Lower lobe of right lung (tissue), 2 donors: ENCODE results near the gene ZFR. TPM values are rescaled to one million over a fixed set of nuclear protein-coding genes. Genes with fewer than 3 reads are reported as not detected.
A peak's percentile ranks its signal among the peaks of the same experiment; 100 is the strongest.

ENCODE experiments used
- ATAC-seq, 2 donors: fragments of 200-7000 bp; cut with Tn5 transposase; one replicate each; pipeline ENCODE4 v1.9.1; 2020 to 2022; ENCODE audit warnings: mild to moderate bottlenecking in 2 of 2, moderate library complexity in 2 of 2
- DNase-seq: peaks from one replicate; pipeline ENCODE4 v3.0.0-alpha.2; 2020
- H3K27ac ChIP-seq: fragments of 200-600 bp; one replicate; pipeline ENCODE4 v1.8.0; 2022
- H3K27me3 ChIP-seq: fragments of 200-600 bp; one replicate; pipeline ENCODE4 v1.8.0; 2022; ENCODE audit warnings: low read depth
- H3K36me3 ChIP-seq: fragments of 200-600 bp; one replicate; pipeline ENCODE4 v1.8.0; 2022; ENCODE audit warnings: mild to moderate bottlenecking
- H3K4me1 ChIP-seq: fragments of 200-600 bp; one replicate; pipeline ENCODE4 v1.8.0; 2022
- H3K4me3 ChIP-seq: fragments of 200-600 bp; one replicate; pipeline ENCODE4 v1.8.0; 2022; ENCODE audit warnings: mild to moderate bottlenecking
- H3K9me3 ChIP-seq: fragments of 200-600 bp; one replicate; pipeline ENCODE4 v1.8.0; 2022
- CTCF ChIP-seq: fragments of 200-600 bp; IDR thresholded peaks from one replicate; pipeline ENCODE4 v1.8.0; 2022; ENCODE audit warnings: antibody characterized with exemption, mild to moderate bottlenecking
- intact Hi-C: fragments of 100-400 bp; cut with DNase I; formaldehyde crosslinking; loops from one replicate; pipeline ENCODE4 v1.11.0; 2022
- total RNA-seq: library from RNA; stranded (reverse); fragmentation: NEBNext Ultra II Directional; extraction: Animal tissue kit (Norgen Biotek cat#: 25700); gene quantifications from one replicate; pipeline ENCODE4 v1.2.1, GENCODE V29; 2021
- donor health status: DM: no; HTN: yes; CAD: no; lungs with severe emphysema.

ZFR gene
- total RNA-seq, 1 donor from 2014 or later: 53.8 TPM

- ATAC-seq (peak; percentile 85 to 87), DNase-seq (peak; percentile 62)
- no peaks in the 10 kb centered on the region for H3K36me3 ChIP-seq
- no peaks in the 10 kb centered on the region for H3K9me3 ChIP-seq
- no peaks in the 10 kb centered on the region for H3K27me3 ChIP-seq
- H3K4me1 ChIP-seq: peaks cover 47% of the 10 kb centered on the region
- peak overlapping the region; percentile 91 for H3K27ac ChIP-seq
- no peak for TF ChIP-seq CTCF
- peak overlapping the region; percentile 89 for H3K4me3 ChIP-seq
- intact Hi-C loops: no loop called here
Observed at GRCh38 chr5:32443541-32444430, 754 bp downstream of the ZFR start.

- Histone ChIP-seq H3K4me3 (peak overlapping the region; percentile 89), H3K4me1 (peaks cover 53% of the 10 kb centered on the region), H3K27ac (peak overlapping the region; percentile 91), H3K27me3 (no peaks in the 10 kb centered on the region), H3K36me3 (no peaks in the 10 kb centered on the region), H3K9me3 (no peaks in the 10 kb centered on the region)
- no peak for DNase-seq
- intact Hi-C loops: no loop called here
- ATAC-seq: no peak
- TF ChIP-seq CTCF: no peak
Observed at GRCh38 chr5:32443145-32443540, 1.4 kb downstream of the ZFR start.

- Histone ChIP-seq H3K4me1 (peaks cover 76% of the 10 kb centered on the region), H3K4me3 (no peak overlapping the region), H3K27ac (no peak overlapping the region), H3K36me3 (no peaks in the 10 kb centered on the region), H3K27me3 (no peaks in the 10 kb centered on the region), H3K9me3 (no peaks in the 10 kb centered on the region)
- intact Hi-C loops: no loop called here
- DNase-seq (no peak), ATAC-seq (no peak)
- no peak for TF ChIP-seq CTCF
Observed at GRCh38 chr5:32439086-32439642, 5.4 kb downstream of the ZFR start.

GRCh38 chr5:32436553-32437242, 7.8 kb downstream of the ZFR start:
- Histone ChIP-seq H3K4me3 (no peak overlapping the region), H3K36me3 (no peaks in the 10 kb centered on the region), H3K27ac (no peak overlapping the region), H3K9me3 (no peaks in the 10 kb centered on the region), H3K27me3 (no peaks in the 10 kb centered on the region), H3K4me1 (peaks cover 63% of the 10 kb centered on the region)
- TF ChIP-seq CTCF: no peak
- intact Hi-C loops: no loop called here
- ATAC-seq (no peak), DNase-seq (no peak)

DNA sequence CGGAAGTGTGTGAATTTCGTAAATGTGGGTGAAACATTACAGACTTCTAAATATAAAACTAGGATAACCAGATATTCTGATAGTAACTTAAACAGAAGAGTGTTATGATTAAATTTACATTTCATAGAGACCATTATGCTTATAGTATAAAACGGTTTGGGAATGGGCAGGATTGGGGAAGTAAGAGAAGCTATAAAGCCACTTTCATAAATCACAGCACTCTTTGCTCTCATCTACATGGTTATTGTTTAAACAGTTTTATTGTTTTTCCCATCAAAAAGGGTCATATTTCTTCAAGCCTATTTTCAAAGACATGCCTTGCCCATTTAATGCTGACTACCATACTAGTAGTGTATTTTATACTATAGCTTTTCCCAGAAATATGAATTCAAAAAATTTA, 9.2 kb downstream of the ZFR start:
- no peak for DNase-seq
- no peak for ATAC-seq
- H3K27ac ChIP-seq: no peak overlapping the region
- H3K27me3 ChIP-seq: no peaks in the 10 kb centered on the region
- H3K9me3 ChIP-seq: no peaks in the 10 kb centered on the region
- H3K4me3 ChIP-seq: no peak overlapping the region
- no peak for TF ChIP-seq CTCF
- H3K36me3 ChIP-seq: no peaks in the 10 kb centered on the region
- H3K4me1 ChIP-seq: peaks cover 56% of the 10 kb centered on the region
- intact Hi-C loops: no loop called here
